ENCODE results near the gene SZT2.

The SZT2 gene

GRCh38 chr1:43427941-43428340 is 38.2 kb downstream of the SZT2 start:
- no peak for DNase-seq (ENCODE audit: extremely low read depth, low read depth)
- no peak overlapping the region for H3K4me3 ChIP-seq (replicated peaks; ENCODE audit: low read depth, low read length)
- TF ChIP-seq, protein P1, sequence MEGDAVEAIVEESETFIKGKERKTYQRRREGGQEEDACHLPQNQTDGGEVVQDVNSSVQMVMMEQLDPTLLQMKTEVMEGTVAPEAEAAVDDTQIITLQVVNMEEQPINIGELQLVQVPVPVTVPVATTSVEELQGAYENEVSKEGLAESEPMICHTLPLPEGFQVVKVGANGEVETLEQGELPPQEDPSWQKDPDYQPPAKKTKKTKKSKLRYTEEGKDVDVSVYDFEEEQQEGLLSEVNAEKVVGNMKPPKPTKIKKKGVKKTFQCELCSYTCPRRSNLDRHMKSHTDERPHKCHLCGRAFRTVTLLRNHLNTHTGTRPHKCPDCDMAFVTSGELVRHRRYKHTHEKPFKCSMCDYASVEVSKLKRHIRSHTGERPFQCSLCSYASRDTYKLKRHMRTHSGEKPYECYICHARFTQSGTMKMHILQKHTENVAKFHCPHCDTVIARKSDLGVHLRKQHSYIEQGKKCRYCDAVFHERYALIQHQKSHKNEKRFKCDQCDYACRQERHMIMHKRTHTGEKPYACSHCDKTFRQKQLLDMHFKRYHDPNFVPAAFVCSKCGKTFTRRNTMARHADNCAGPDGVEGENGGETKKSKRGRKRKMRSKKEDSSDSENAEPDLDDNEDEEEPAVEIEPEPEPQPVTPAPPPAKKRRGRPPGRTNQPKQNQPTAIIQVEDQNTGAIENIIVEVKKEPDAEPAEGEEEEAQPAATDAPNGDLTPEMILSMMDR (IDR thresholded peaks at IDR 0.05; ENCODE audit: low read depth, low read length, missing control alignments), result no peak

GRCh38 chr1:43430831-43431230 is 41.1 kb downstream of the SZT2 start:
- no peak overlapping the region for H3K4me3 ChIP-seq (replicated peaks; ENCODE audit: low read depth, low read length)
- TF ChIP-seq, protein P1 (IDR thresholded peaks at IDR 0.05; ENCODE audit: low read depth, low read length, missing control alignments), result no peak

GRCh38 chr1:43431676-43432075 is 42.0 kb downstream of the SZT2 start:
- TF ChIP-seq, protein P1 (IDR thresholded peaks at IDR 0.05; ENCODE audit: low read depth, low read length, missing control alignments), result no peak
- H3K4me3 ChIP-seq (replicated peaks; ENCODE audit: low read depth, low read length), result no peak overlapping the region

More at GRCh38 chr1:43430831-43431230, 41.1 kb downstream of the SZT2 start:
- DNase-seq (ENCODE audit: extremely low read depth, low read depth), result no peak

GRCh38 chr1:43432171-43432860 is 42.6 kb downstream of the SZT2 start:
- no peak overlapping the region for H3K4me3 ChIP-seq (replicated peaks; ENCODE audit: low read depth, low read length)
- no peak for DNase-seq (ENCODE audit: extremely low read depth, low read depth)
- TF ChIP-seq, protein P1 (IDR thresholded peaks at IDR 0.05; ENCODE audit: low read depth, low read length, missing control alignments), result no peak

More at GRCh38 chr1:43431676-43432075, 42.0 kb downstream of the SZT2 start:
- no peak for DNase-seq (ENCODE audit: extremely low read depth, low read depth)

- TF ChIP-seq, protein P1 (IDR thresholded peaks at IDR 0.05; ENCODE audit: low read depth, low read length, missing control alignments), result no peak
- DNase-seq (ENCODE audit: extremely low read depth, low read depth), result no peak
- no peak overlapping the region for H3K4me3 ChIP-seq (replicated peaks; ENCODE audit: low read depth, low read length)
Observed at GRCh38 chr1:43432907-43433306, 43.2 kb downstream of the SZT2 start.

DNA sequence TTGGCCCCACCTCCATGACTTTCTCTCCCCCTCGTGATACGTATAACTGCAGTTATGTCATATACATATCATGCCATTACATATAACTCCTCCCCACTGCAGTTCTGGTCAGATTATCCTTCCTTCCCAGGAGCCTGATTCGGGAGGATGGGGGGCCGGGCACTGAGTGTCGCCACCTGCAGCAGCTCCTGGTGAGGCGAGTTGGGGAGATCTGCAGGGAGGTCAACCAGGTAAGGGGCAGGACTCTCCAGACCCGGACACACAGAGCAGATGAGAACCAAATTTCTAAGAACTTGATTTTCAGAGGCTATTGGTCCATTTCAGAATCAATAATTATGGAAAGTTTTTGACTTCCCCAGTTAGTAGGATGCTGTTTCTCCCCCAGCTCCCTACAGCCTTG is 44.6 kb downstream of the SZT2 start:
- no peak for DNase-seq (ENCODE audit: extremely low read depth, low read depth)
- H3K4me3 ChIP-seq (replicated peaks; ENCODE audit: low read depth, low read length), result no peak overlapping the region
- TF ChIP-seq, protein P1 (IDR thresholded peaks at IDR 0.05; ENCODE audit: low read depth, low read length, missing control alignments), result no peak

All from HFF-Myc (cell line).